H1 (cell line): ENCODE data around the gene SOX13.

Experiments used
- BCL11A ChIP-seq, 2 experiments: IDR thresholded peaks; one replicate each; pipeline ENCODE4 v1.6.1; 2011; ENCODE audit warnings: low read depth in 2 of 2, low read length in 2 of 2, mild to moderate bottlenecking in 2 of 2
- CBX5 ChIP-seq: fragments of 300-800, 300-1000 bp; sonication (generic); IDR thresholded peaks from 2 replicates; pipeline ENCODE4 v1.7.1; 2016; ENCODE audit warnings: antibody characterized with exemption, low read length, low read depth
- CHD2 ChIP-seq: IDR thresholded peaks from 2 replicates; pipeline ENCODE4 v1.6.1; 2012; ENCODE audit warnings: low read length, improper control_type of control experiment
- CREB1 ChIP-seq: IDR thresholded peaks from 2 replicates; pipeline ENCODE4 v1.6.1; 2012; ENCODE audit warnings: inconsistent platforms
- EGR1 ChIP-seq: IDR thresholded peaks from 2 replicates; pipeline ENCODE4 v1.6.1; 2011; ENCODE audit warnings: low read depth, low read length, borderline replicate concordance
- EP300 ChIP-seq, 2 experiments: IDR thresholded peaks; 1 replicate in 1 of 2; 2 replicates in 1 of 2; pipeline ENCODE4 v1.6.1; 2011 to 2012; ENCODE audit warnings: low read depth in 2 of 2, low read length in 2 of 2, mild to moderate bottlenecking in 2 of 2, borderline replicate concordance in 1 of 2, inconsistent platforms in 1 of 2, moderate library complexity in 1 of 2
- JUN ChIP-seq: IDR thresholded peaks from 2 replicates; pipeline ENCODE4 v1.6.1; 2011; ENCODE audit warnings: low read depth, mild to moderate bottlenecking, improper control_type of control experiment, low read length
- POLR2A ChIP-seq, 2 experiments: IDR thresholded peaks; 1 replicate in 1 of 2; 2 replicates in 1 of 2; pipeline ENCODE4 v1.6.1; 2011; ENCODE audit warnings: low read depth in 2 of 2, low read length in 2 of 2, mild to moderate bottlenecking in 2 of 2; ENCODE audit errors: control extremely low read depth in 1 of 2
- POLR2AphosphoS5 ChIP-seq: IDR thresholded peaks from 2 replicates; pipeline ENCODE4 v1.6.1; 2011; ENCODE audit warnings: low read depth, low read length
- RAD21 ChIP-seq, 2 experiments: IDR thresholded peaks in 1 of 2; conservative IDR thresholded peaks in 1 of 2; 2 replicates each; pipeline ENCODE4 v1.6.1; 2011; ENCODE audit warnings: low read depth in 2 of 2, low read length in 2 of 2, improper control_type of control experiment in 1 of 2, inconsistent platforms in 1 of 2, mild to moderate bottlenecking in 1 of 2, moderate library complexity in 1 of 2
- RFX5 ChIP-seq: IDR thresholded peaks from 2 replicates; pipeline ENCODE4 v1.6.1; 2011; ENCODE audit warnings: low read depth, low read length, improper control_type of control experiment, borderline replicate concordance
- SP4 ChIP-seq: IDR thresholded peaks from 2 replicates; pipeline ENCODE4 v1.6.1; 2012; ENCODE audit warnings: low read length, inconsistent platforms
- TF ChIP-seq, protein P1 (sequence below), 3 experiments: IDR thresholded peaks; 1 replicate in 2 of 3; 2 replicates in 1 of 3; pipeline versions ENCODE4 v1.5.1 to v1.6.1; 2011; ENCODE audit warnings: low read length in 3 of 3, mild to moderate bottlenecking in 3 of 3, inconsistent platforms in 2 of 3, low read depth in 1 of 3, moderate library complexity in 1 of 3; ENCODE audit not compliant: insufficient read depth in 1 of 3; ENCODE audit errors: control extremely low read depth in 1 of 3

DNA sequence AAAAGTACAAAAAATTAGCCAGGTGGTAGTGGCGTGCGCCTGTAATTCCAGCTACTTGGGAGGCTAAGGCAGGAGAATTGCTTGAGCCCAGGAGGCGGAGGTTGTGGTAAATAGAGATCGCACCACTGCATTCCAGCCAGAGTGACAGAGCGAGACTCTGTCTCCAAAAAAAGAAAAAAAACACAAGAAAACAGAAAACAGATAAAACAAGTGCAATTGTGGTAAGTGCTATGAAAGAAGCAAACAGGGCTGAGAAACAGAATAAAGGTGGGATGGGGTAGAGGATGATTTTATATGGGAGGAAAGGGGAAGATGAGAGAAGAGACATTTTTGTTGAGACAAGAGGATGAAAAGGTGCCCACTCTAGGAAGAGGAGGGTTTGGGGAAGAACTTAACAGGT, 5.0 kb upstream of the SOX13 start:
- TF ChIP-seq, protein P1, sequence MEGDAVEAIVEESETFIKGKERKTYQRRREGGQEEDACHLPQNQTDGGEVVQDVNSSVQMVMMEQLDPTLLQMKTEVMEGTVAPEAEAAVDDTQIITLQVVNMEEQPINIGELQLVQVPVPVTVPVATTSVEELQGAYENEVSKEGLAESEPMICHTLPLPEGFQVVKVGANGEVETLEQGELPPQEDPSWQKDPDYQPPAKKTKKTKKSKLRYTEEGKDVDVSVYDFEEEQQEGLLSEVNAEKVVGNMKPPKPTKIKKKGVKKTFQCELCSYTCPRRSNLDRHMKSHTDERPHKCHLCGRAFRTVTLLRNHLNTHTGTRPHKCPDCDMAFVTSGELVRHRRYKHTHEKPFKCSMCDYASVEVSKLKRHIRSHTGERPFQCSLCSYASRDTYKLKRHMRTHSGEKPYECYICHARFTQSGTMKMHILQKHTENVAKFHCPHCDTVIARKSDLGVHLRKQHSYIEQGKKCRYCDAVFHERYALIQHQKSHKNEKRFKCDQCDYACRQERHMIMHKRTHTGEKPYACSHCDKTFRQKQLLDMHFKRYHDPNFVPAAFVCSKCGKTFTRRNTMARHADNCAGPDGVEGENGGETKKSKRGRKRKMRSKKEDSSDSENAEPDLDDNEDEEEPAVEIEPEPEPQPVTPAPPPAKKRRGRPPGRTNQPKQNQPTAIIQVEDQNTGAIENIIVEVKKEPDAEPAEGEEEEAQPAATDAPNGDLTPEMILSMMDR (IDR thresholded peaks at IDR 0.05; ENCODE audit: control extremely low read depth in 1 of 3, insufficient read depth in 1 of 3, low read depth in 1 of 3, low read length in 3 of 3): no peak
- no peak for TF ChIP-seq EP300 (IDR thresholded peaks at IDR 0.05; ENCODE audit: borderline replicate concordance in 1 of 2, low read depth in 2 of 2, low read length in 2 of 2)
- no peak for TF ChIP-seq CBX5
- TF ChIP-seq POLR2A (IDR thresholded peaks at IDR 0.05; ENCODE audit: control extremely low read depth in 1 of 2, low read depth in 2 of 2, low read length in 2 of 2): no peak
- TF ChIP-seq RFX5: no peak
- no peak for TF ChIP-seq EGR1
- no peak for TF ChIP-seq JUN
- TF ChIP-seq RAD21 (IDR thresholded peaks at IDR 0.05 in 1 of 2, conservative IDR thresholded peaks at IDR 0.05 in 1 of 2; ENCODE audit: low read depth in 2 of 2, low read length in 2 of 2): no peak
- no peak for TF ChIP-seq CHD2
- TF ChIP-seq POLR2AphosphoS5: no peak
- no peak for TF ChIP-seq BCL11A (IDR thresholded peaks at IDR 0.05; ENCODE audit: low read depth in 2 of 2, low read length in 2 of 2)
- no peak for TF ChIP-seq CREB1
- TF ChIP-seq SP4: no peak
